ENCODE results near the gene GDA. TPM values are rescaled to one million over a fixed set of nuclear protein-coding genes. Genes with fewer than 3 reads are reported as not detected.

The GDA gene
- total and polyA plus RNA-seq, 2 experiments from 2014 or later: not detected

- H3K79me2 ChIP-seq (ENCODE audit: insufficient read depth): no peaks in the 10 kb centered on the region
- H3K36me3 ChIP-seq (ENCODE audit: low read depth): no peaks in the 10 kb centered on the region
- no peak overlapping the region for H3K4me3 ChIP-seq
- in situ Hi-C loops (cut with MboI): no loop called here
- H4K20me1 ChIP-seq (ENCODE audit: insufficient read depth): no peaks in the 10 kb centered on the region
- peaks cover 15% of the 10 kb centered on the region; the same call in 1 of the 2 replicates for H3K27me3 ChIP-seq (replicated peaks; ENCODE audit: insufficient read depth)
- H3F3A ChIP-seq (ENCODE audit: insufficient read depth): no peaks in the 10 kb centered on the region
- H2AFZ ChIP-seq: no peak overlapping the region
- no peak overlapping the region for H3K9ac ChIP-seq
- no peak for DNase-seq
- WGBS, 2 experiments (ENCODE audit: low coverage in 1 of 2, low lambda C conversion rate in 2 of 2, missing lambda C conversion rate in 2 of 2): 38 to 50% methylated on average over 3 of the region's 3 CpGs
- H3K4me2 ChIP-seq (ENCODE audit: unreplicated experiment): no peak overlapping the region
- no peaks in the 10 kb centered on the region for H3K9me3 ChIP-seq (ENCODE audit: low read depth)
- TF ChIP-seq EZH2 (IDR thresholded peaks at IDR 0.05; ENCODE audit: insufficient read depth, poor library complexity, severe bottlenecking) (no peak), EZH2phosphoT487 (IDR thresholded peaks at IDR 0.05; ENCODE audit: insufficient read depth, low read depth) (no peak)
- H3K27ac ChIP-seq: no peak overlapping the region
- no peaks in the 10 kb centered on the region for H3K4me1 ChIP-seq (ENCODE audit: insufficient read depth)
- no peaks in the 10 kb centered on the region for H3K9me2 ChIP-seq (ENCODE audit: insufficient read depth)
Measured at GRCh38 chr9:72228282-72228681, 79.0 kb downstream of the GDA start.

- Histone ChIP-seq H2AFZ (no peak overlapping the region), H3K4me3 (no peak overlapping the region), H4K20me1 (ENCODE audit: insufficient read depth) (no peaks in the 10 kb centered on the region), H3K79me2 (ENCODE audit: insufficient read depth) (no peaks in the 10 kb centered on the region), H3F3A (ENCODE audit: insufficient read depth) (no peaks in the 10 kb centered on the region), H3K27ac (no peak overlapping the region), H3K36me3 (ENCODE audit: low read depth) (no peaks in the 10 kb centered on the region), H3K9me2 (ENCODE audit: insufficient read depth) (no peaks in the 10 kb centered on the region), H3K9me3 (ENCODE audit: low read depth) (no peaks in the 10 kb centered on the region), H3K4me2 (ENCODE audit: unreplicated experiment) (no peak overlapping the region), H3K9ac (no peak overlapping the region), H3K27me3 (replicated peaks; ENCODE audit: insufficient read depth) (0 out of 2 replicates have a peak, but pooled peaks cover 6% of the 10 kb centered on the region), H3K4me1 (ENCODE audit: insufficient read depth) (no peaks in the 10 kb centered on the region)
- TF ChIP-seq EZH2 (IDR thresholded peaks at IDR 0.05; ENCODE audit: insufficient read depth, poor library complexity, severe bottlenecking): no peak
- TF ChIP-seq EZH2phosphoT487 (IDR thresholded peaks at IDR 0.05; ENCODE audit: insufficient read depth, low read depth): no peak
- no peak for DNase-seq
- WGBS, 2 experiments (ENCODE audit: low coverage in 1 of 2, low lambda C conversion rate in 2 of 2, missing lambda C conversion rate in 2 of 2): 26 to 37% methylated on average over 3 of the region's 3 CpGs
- in situ Hi-C loops (cut with MboI): no loop called here
Measured at GRCh38 chr9:72232778-72233177, 83.5 kb downstream of the GDA start.

- WGBS, 2 experiments (ENCODE audit: low coverage in 1 of 2, low lambda C conversion rate in 2 of 2, missing lambda C conversion rate in 2 of 2): 46 to 50% methylated on average over 3 of the region's 3 CpGs
Measured at GRCh38 chr9:72247549-72247948, 98.3 kb downstream of the GDA start.

DNA sequence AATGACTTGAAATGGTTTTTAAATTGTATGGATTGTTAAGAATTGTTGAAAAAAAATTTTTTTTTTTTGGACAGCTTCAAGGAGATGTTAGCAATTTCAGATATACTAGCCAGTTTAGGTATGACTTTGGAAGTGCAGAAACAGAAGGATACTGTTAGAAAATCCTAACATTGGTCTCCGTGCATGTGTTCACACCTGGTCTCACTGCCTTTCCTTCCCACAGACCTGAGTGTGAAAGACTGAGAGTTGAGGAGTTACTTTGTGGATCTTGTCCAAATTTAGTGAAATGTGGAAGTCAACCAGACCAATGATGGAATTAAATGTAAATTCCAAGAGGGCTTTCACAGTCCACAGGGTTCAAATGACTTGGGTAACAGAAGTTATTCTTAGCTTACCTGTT lies 102.3 kb downstream of the GDA start:
- H3K27ac ChIP-seq: no peak overlapping the region
- DNase-seq: no peak
- no peak overlapping the region for H2AFZ ChIP-seq
- H3K27me3 ChIP-seq (replicated peaks; ENCODE audit: insufficient read depth): peaks cover 21% of the 10 kb centered on the region
- H3K9me3 ChIP-seq (ENCODE audit: low read depth): no peaks in the 10 kb centered on the region
- H3K36me3 ChIP-seq (ENCODE audit: low read depth): no peaks in the 10 kb centered on the region
- no peak overlapping the region for H3K9ac ChIP-seq
- TF ChIP-seq EZH2 (IDR thresholded peaks at IDR 0.05; ENCODE audit: insufficient read depth, poor library complexity, severe bottlenecking) (no peak), EZH2phosphoT487 (IDR thresholded peaks at IDR 0.05; ENCODE audit: insufficient read depth, low read depth) (no peak)
- H4K20me1 ChIP-seq (ENCODE audit: insufficient read depth): no peaks in the 10 kb centered on the region
- no peaks in the 10 kb centered on the region for H3K9me2 ChIP-seq (ENCODE audit: insufficient read depth)
- 25 to 29% methylated on average over 1 of the region's 1 CpG for WGBS, 2 experiments (ENCODE audit: low coverage in 1 of 2, low lambda C conversion rate in 2 of 2, missing lambda C conversion rate in 2 of 2)
- H3K4me3 ChIP-seq: no peak overlapping the region
- in situ Hi-C loops (cut with MboI): loop anchor here (25.0 kb wide), 1 partner anchor 439 kb away; no protein-coding TSS in a partner anchor
- H3K79me2 ChIP-seq (ENCODE audit: insufficient read depth): no peaks in the 10 kb centered on the region
- H3F3A ChIP-seq (ENCODE audit: insufficient read depth): no peaks in the 10 kb centered on the region
- H3K4me1 ChIP-seq (ENCODE audit: insufficient read depth): no peaks in the 10 kb centered on the region
- H3K4me2 ChIP-seq (ENCODE audit: unreplicated experiment): no peak overlapping the region

More at GRCh38 chr9:72247549-72247948, 98.3 kb downstream of the GDA start:
- Histone ChIP-seq H4K20me1 (ENCODE audit: insufficient read depth) (no peaks in the 10 kb centered on the region), H3K36me3 (ENCODE audit: low read depth) (no peaks in the 10 kb centered on the region), H3K27me3 (replicated peaks; ENCODE audit: insufficient read depth) (peaks cover 20% of the 10 kb centered on the region), H3K9me3 (ENCODE audit: low read depth) (no peaks in the 10 kb centered on the region), H2AFZ (no peak overlapping the region), H3K4me2 (ENCODE audit: unreplicated experiment) (no peak overlapping the region), H3K27ac (no peak overlapping the region), H3K4me1 (ENCODE audit: insufficient read depth) (no peaks in the 10 kb centered on the region), H3K9ac (no peak overlapping the region), H3K4me3 (no peak overlapping the region), H3F3A (ENCODE audit: insufficient read depth) (no peaks in the 10 kb centered on the region), H3K9me2 (ENCODE audit: insufficient read depth) (no peaks in the 10 kb centered on the region), H3K79me2 (ENCODE audit: insufficient read depth) (no peaks in the 10 kb centered on the region)
- TF ChIP-seq EZH2 (IDR thresholded peaks at IDR 0.05; ENCODE audit: insufficient read depth, poor library complexity, severe bottlenecking) (no peak), EZH2phosphoT487 (IDR thresholded peaks at IDR 0.05; ENCODE audit: insufficient read depth, low read depth) (no peak)
- DNase-seq: no peak
- in situ Hi-C loops (cut with MboI): no loop called here

All from GM23248 (cell line).